ENCODE results near the gene PARD3B. TPM values are rescaled to one million over a fixed set of nuclear protein-coding genes. Genes with fewer than 3 reads are reported as not detected.

Gene PARD3B
- total RNA-seq, 6 experiments from 2014 or later = 5.3 to 11.2 (median 8.3) TPM

- H3K27me3 ChIP-seq = no peaks in the 10 kb centered on the region
- WGBS (ENCODE audit: insufficient coverage, low coverage, low lambda C conversion rate, missing lambda C conversion rate) = 91% methylated on average over 3 of the region's 3 CpGs
- H3K36me3 ChIP-seq = no peaks in the 10 kb centered on the region
- ATAC-seq (no peak), DNase-seq (no peak)
- H3K4me3 ChIP-seq = no peak overlapping the region
- H3K27ac ChIP-seq = no peak overlapping the region
- no peaks in the 10 kb centered on the region for H3K4me1 ChIP-seq
- intact Hi-C loops (cut with DNase I) = no loop called here
- TF ChIP-seq CTCF (IDR thresholded peaks at IDR 0.05) (no peak), POLR2A (IDR thresholded peaks at IDR 0.05) (no peak)
- no peaks in the 10 kb centered on the region for H3K9me3 ChIP-seq
These were observed 979.4 kb downstream of the PARD3B start for GRCh38 chr2:205524656-205525055.

- Histone ChIP-seq H3K27ac (no peak overlapping the region), H3K36me3 (no peaks in the 10 kb centered on the region), H3K4me3 (no peak overlapping the region), H3K4me1 (no peaks in the 10 kb centered on the region), H3K27me3 (no peaks in the 10 kb centered on the region), H3K9me3 (no peaks in the 10 kb centered on the region)
- no peak for DNase-seq
- ATAC-seq = no peak
- TF ChIP-seq CTCF (IDR thresholded peaks at IDR 0.05) = no peak
- TF ChIP-seq POLR2A (IDR thresholded peaks at IDR 0.05) = no peak
- intact Hi-C loops (cut with DNase I) = no loop called here
These were observed 982.5 kb downstream of the PARD3B start for GRCh38 chr2:205527801-205528200.

GRCh38 chr2:205531072-205531471 lies 985.8 kb downstream of the PARD3B start:
- H3K27me3 ChIP-seq = no peaks in the 10 kb centered on the region
- no peaks in the 10 kb centered on the region for H3K4me1 ChIP-seq
- no peak overlapping the region for H3K27ac ChIP-seq
- H3K4me3 ChIP-seq = no peak overlapping the region
- H3K36me3 ChIP-seq = no peaks in the 10 kb centered on the region
- WGBS (ENCODE audit: insufficient coverage, low coverage, low lambda C conversion rate, missing lambda C conversion rate) = 58% methylated on average over 2 of the region's 2 CpGs
- intact Hi-C loops (cut with DNase I) = no loop called here
- H3K9me3 ChIP-seq = no peaks in the 10 kb centered on the region
- ATAC-seq (no peak), DNase-seq (no peak)
- TF ChIP-seq POLR2A (IDR thresholded peaks at IDR 0.05) = no peak
- no peak for TF ChIP-seq CTCF (IDR thresholded peaks at IDR 0.05)

GRCh38 chr2:205531489-205532148 lies 986.3 kb downstream of the PARD3B start:
- intact Hi-C loops (cut with DNase I) = no loop called here
- H3K4me3 ChIP-seq = no peak overlapping the region
- WGBS (ENCODE audit: insufficient coverage, low coverage, low lambda C conversion rate, missing lambda C conversion rate) = 93% methylated on average over 8 of the region's 9 CpGs
- DNase-seq = no peak
- H3K4me1 ChIP-seq = no peaks in the 10 kb centered on the region
- no peaks in the 10 kb centered on the region for H3K36me3 ChIP-seq
- TF ChIP-seq CTCF (IDR thresholded peaks at IDR 0.05) (no peak), POLR2A (IDR thresholded peaks at IDR 0.05) (no peak)
- H3K27me3 ChIP-seq = no peaks in the 10 kb centered on the region
- no peak overlapping the region for H3K27ac ChIP-seq
- no peak for ATAC-seq
- no peaks in the 10 kb centered on the region for H3K9me3 ChIP-seq

- no peaks in the 10 kb centered on the region for H3K4me1 ChIP-seq
- H3K4me3 ChIP-seq = no peak overlapping the region
- WGBS (ENCODE audit: insufficient coverage, low coverage, low lambda C conversion rate, missing lambda C conversion rate) = 46% methylated on average over 3 of the region's 3 CpGs
- intact Hi-C loops (cut with DNase I) = no loop called here
- H3K9me3 ChIP-seq = no peaks in the 10 kb centered on the region
- H3K36me3 ChIP-seq = no peaks in the 10 kb centered on the region
- H3K27ac ChIP-seq = no peak overlapping the region
- DNase-seq = no peak
- no peak for ATAC-seq
- TF ChIP-seq CTCF (IDR thresholded peaks at IDR 0.05) (no peak), POLR2A (IDR thresholded peaks at IDR 0.05) (no peak)
- H3K27me3 ChIP-seq = no peaks in the 10 kb centered on the region
These were observed 989.7 kb downstream of the PARD3B start for GRCh38 chr2:205535001-205535400.
